CD4-positive, alpha-beta T cell treated with Interleukin-6 for 4 hours (primary cell): ENCODE data around the gene NEURL1B.
"Not testable (repeated sequence)": the region's sequence is repeated elsewhere in the genome, so short reads cannot be mapped to it uniquely, and the experiment has no call there.

Experiments
- DNase-seq: peaks from one replicate; pipeline ENCODE4 v3.0.0-alpha.2; 2020; ENCODE audit warnings: mixed read lengths

NEURL1B gene

GRCh38 chr5:172636279-172637050, 4.6 kb upstream of the NEURL1B start:
- no peak for DNase-seq

GRCh38 chr5:172637110-172637580, 3.9 kb upstream of the NEURL1B start:
- no peak for DNase-seq

- no peak for DNase-seq
Observed at GRCh38 chr5:172637740-172638139, 3.3 kb upstream of the NEURL1B start.

GRCh38 chr5:172638209-172638768, 2.8 kb upstream of the NEURL1B start:
- DNase-seq = no peak

- DNase-seq = no peak
Observed at GRCh38 chr5:172640139-172640538, 924 bp upstream of the NEURL1B start.

- DNase-seq = no peak
Observed at GRCh38 chr5:172641359-172642050, 442 bp downstream of the NEURL1B start.

- DNase-seq = no peak
Observed at GRCh38 chr5:172642051-172642409, 967 bp downstream of the NEURL1B start.

GRCh38 chr5:172642486-172642885, 1.4 kb downstream of the NEURL1B start:
- no peak for DNase-seq

GRCh38 chr5:172642926-172643871, 2.1 kb downstream of the NEURL1B start:
- DNase-seq = no peak

- no peak for DNase-seq
Observed at GRCh38 chr5:172644266-172644665, 3.2 kb downstream of the NEURL1B start.

GRCh38 chr5:172644711-172645110, 3.6 kb downstream of the NEURL1B start:
- no peak for DNase-seq

- no peak for DNase-seq
Observed at GRCh38 chr5:172645271-172646055, 4.4 kb downstream of the NEURL1B start.

- no peak for DNase-seq
Observed at GRCh38 chr5:172646716-172647285, 5.7 kb downstream of the NEURL1B start.

GRCh38 chr5:172647352-172648012, 6.4 kb downstream of the NEURL1B start:
- DNase-seq = no peak

GRCh38 chr5:172648013-172648381, 6.9 kb downstream of the NEURL1B start:
- no peak for DNase-seq

- no peak for DNase-seq
Observed at GRCh38 chr5:172648755-172649154, 7.7 kb downstream of the NEURL1B start.

GRCh38 chr5:172656496-172656895, 15.4 kb downstream of the NEURL1B start:
- not testable (repeated sequence) for DNase-seq

GRCh38 chr5:172657524-172658233, 16.6 kb downstream of the NEURL1B start:
- not testable (repeated sequence) for DNase-seq

- DNase-seq = no peak
Observed at GRCh38 chr5:172658391-172658790, 17.3 kb downstream of the NEURL1B start.

- DNase-seq = no peak
Observed at GRCh38 chr5:172658961-172659501, 18.0 kb downstream of the NEURL1B start.
